IPS-18c (cell line): ENCODE results near the gene GYG2.
"Not testable (repeated sequence)": the region's sequence is repeated elsewhere in the genome, so short reads cannot be mapped to it uniquely, and the experiment has no call there.

Experiments used
- H3K4me3 ChIP-seq: 2 replicates; pipeline ENCODE4 v1.7.0; 2013; ENCODE audit warnings: low read depth, mild to moderate bottlenecking, low read length, moderate library complexity; ENCODE audit not compliant: insufficient read depth
- H3K9me3 ChIP-seq: one replicate; pipeline ENCODE4 v1.6.1; 2013; ENCODE audit warnings: mild to moderate bottlenecking, low read length, moderate library complexity; ENCODE audit not compliant: control insufficient read depth, insufficient read depth

Gene GYG2

DNA sequence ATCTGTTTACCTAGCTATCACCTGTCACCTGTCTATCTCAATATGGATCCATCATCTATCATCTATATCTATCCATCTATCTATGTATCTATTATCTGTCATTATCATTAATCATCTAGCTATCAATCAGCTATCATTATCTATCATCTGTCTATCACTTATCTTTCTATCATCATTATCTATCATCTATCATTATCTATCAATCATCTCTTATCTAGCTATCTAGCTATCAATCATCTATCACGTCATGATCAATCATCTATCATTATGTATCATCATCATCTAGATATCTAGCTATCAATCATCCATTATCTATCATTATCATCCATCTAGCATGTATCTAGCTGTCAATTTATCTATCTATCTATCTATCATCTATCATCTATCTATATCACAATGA, 92.5 kb downstream of the GYG2 start:
- no peak overlapping the region for H3K4me3 ChIP-seq
- H3K9me3 ChIP-seq = no peaks in the 10 kb centered on the region

DNA sequence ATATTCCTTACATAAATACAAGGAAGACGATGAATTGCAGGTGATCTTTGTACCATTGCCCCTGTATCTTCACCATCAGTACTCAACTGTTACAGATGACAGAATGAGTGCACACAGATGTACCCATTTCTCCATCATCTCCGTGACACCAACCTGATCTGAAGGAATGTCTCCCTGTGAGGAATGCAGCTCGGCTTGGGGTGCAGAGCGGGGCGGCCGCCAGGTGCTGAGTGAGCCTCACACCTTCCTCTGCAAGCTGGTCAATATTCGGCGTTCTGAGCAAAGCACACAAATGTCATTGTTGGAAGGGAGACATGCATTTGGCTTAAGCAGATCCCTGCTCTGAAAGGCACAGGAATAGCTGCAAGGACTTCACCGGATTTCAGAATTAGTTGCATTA, 93.0 kb downstream of the GYG2 start:
- Histone ChIP-seq H3K4me3 (no peak overlapping the region), H3K9me3 (no peaks in the 10 kb centered on the region)

DNA sequence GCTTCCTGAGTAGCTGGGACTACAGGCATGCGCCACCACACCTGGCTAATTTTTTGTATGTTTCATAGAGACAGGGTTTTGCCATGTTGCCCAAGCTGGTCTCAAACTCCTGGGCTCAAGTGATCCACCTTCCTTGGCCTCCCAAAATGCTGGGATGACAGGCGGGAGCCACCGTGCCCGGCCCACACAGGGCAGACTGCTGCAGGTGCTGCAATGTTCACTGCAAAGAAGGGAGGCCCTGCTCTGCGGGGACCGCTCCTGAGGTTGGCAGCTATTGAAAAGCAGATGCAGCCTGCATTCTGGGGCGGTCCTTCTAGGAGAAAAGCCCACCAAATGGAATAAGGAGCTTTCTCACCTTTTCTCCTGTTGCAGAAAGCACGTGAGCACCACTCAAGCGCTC, 95.4 kb downstream of the GYG2 start:
- Histone ChIP-seq H3K9me3 (no peaks in the 10 kb centered on the region), H3K4me3 (no peak overlapping the region)

DNA sequence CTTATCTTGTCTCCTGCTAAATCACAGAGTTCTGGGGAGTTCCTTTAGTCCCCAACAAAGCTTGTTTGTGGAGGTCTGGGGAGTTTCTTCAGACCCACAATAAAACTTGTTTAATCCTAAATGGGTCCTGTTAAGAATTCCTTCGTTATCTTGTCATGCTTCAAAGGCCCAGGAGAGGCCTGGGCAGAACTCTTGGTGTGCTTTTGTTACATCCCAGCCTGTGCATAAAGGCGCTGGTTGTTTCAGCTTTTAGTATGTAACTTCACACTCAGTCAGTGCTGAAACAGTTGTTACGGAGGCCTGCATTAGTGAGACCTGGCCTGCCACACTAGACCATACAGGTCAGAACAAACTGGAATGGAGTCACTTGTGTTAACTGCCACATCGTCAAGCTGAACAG, 97.5 kb downstream of the GYG2 start:
- not testable (repeated sequence) for H3K4me3 ChIP-seq, H3K9me3 ChIP-seq

DNA sequence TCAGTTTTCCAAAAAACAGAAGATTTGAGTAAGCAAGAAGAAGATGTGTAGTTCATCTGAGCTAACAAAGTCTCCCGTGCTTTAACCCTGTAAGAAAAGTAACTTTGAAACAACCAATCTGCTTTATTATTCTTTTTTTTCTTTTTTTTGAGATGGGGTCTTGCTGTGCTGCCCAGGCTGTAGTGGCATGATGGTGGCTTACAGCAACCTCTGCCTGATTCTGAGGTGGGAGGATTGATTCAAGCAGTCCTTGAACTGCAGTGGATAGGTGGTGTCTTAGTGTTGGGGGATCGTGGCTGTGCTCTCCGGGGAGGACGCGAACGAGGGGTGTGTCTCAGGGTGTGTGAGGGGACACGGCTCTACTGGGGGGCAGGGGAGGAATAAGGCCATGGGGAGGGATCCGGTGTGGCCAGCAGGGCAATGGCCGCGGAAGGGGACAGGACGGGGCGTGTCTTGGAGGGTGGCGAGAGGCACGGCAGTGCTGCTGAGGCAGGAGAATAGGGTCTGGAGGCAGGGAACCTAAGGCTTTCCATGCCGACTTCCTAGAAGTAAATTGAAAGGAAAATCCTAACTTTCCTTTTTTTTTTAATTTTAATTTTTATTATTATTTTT, 98.0 kb downstream of the GYG2 start:
- no peaks in the 10 kb centered on the region for H3K9me3 ChIP-seq
- H3K4me3 ChIP-seq = no peak overlapping the region

DNA sequence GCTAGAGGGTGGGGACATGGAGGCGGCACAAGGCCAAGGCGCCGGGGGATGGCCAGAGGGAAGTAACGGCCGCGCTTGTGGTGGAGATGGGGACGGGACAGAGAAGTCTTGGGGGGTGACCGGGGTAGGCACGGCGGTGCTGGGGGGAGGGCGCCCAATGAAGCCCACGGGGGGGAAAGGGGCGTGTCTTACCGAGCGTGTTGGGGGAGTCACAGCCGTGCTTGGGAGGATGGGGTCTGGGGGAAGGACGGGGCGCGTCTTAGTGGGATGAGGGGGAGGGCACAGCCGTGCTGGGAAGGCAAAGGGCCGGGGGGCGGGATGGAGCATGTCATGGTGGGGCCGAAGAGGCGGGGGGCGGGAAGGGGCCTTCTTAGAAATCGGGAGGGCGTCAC, 99.5 kb downstream of the GYG2 start:
- Histone ChIP-seq H3K9me3 (no peaks in the 10 kb centered on the region), H3K4me3 (peak overlapping the region; percentile 50)

DNA sequence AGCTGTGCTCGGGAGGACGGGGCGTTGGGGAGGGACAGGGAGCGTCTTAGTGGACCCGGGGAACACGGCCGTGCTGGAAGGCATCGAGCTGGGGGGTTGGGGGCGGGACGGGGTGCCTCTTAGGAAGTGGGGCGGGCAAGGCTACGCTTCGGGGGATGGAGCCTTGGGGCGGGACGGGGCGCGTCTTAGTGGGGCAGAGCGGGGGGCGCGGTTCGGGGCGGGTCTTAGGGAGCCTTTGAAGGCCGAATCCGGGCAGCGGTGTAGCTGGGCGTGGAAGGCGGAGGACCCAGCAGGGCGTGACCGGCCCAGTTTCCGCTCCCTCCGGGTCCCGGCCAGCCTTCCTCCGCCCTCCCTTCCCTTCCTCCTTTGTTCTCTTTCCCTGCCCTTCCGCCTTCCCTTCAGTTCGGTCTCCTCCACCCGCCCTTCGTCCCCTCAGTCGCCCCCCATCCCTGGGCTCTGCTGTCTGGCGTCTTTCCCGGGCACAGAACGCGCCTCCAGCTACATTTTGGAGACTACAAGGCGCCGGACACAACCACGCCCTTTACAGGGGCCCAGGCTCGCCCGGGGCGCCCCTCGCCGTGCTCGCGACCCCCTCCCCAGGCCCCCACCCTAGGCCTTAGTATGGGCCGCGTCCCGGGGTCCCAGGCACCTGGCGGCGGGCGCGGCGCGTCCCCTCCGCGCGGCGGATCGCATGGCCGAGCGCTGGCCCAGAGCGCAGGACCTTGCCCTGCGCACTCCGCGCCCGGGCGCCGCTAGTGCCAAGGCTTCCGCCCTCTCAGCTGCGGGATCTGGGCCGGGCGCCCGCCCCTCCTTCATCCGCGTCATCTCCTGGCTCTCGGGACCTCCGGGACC, 100.1 kb downstream of the GYG2 start, which contains the start of gene ARSD:
ARSD (minus strand) TSS at position 757 of the 852 bp plus-strand sequence; CDS start at position 693, 64 bp downstream.
- peak within 1 kb of the TSS; percentile 81 for H3K4me3 ChIP-seq
- H3K9me3 ChIP-seq = no peaks in the 10 kb centered on the region

DNA sequence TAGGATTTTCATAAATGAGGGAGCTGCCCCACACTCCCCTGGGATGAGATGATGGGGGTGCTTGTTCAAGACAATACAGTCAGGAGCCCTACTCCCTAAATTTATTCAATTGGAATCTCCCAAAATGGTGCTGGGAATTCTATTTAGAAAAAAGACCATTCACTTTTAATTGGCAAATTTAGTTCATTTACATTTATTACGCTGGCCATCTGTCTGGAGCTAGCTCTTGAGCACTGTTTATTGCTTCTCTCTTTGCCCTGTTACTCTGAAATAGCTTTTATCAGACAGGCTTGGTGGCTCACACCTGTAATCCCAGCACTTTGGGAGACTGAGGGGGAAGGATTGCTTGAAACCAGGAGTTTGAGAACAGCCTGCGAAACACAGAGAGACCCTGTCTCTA, 102.4 kb downstream of the GYG2 start:
- Histone ChIP-seq H3K4me3 (no peak overlapping the region), H3K9me3 (no peaks in the 10 kb centered on the region)

DNA sequence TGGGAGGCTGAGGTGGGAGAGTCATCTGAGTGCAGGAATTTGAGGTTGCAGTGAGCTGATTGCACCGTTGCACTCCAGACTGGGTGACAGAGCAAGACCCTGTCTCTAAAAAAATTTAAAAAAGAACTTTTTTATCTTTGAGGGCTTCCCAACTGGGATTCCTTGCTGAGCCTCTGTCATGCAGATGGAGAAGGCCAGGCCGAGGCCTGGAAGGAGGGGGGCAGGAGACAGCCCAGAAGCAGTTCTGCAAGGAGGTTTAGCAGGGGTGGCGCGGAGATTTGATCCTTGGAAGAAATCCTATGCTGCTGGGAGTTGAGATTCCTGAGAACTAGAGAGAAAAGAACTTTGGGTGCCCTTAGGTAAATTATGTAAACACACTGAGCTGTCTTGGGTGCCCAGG, 102.9 kb downstream of the GYG2 start:
- no peaks in the 10 kb centered on the region for H3K9me3 ChIP-seq
- no peak overlapping the region for H3K4me3 ChIP-seq
